H9 (cell line): ENCODE results near the gene BCORL1. TPM values are rescaled to one million over a fixed set of nuclear protein-coding genes. Genes with fewer than 3 reads are reported as not detected.

Experiments
- DNase-seq: peaks from one replicate; pipeline ENCODE4 v3.0.0-alpha.2; 2017
- H2AFZ ChIP-seq: one replicate; pipeline ENCODE4 v1.6.1; 2013; ENCODE audit warnings: mild to moderate bottlenecking, low read length, control low read depth, moderate library complexity
- H2AK5ac ChIP-seq: 2 replicates; pipeline ENCODE4 v1.6.1; 2013; ENCODE audit warnings: low read length, control low read depth, mixed read lengths; ENCODE audit not compliant: insufficient read length
- H2BK120ac ChIP-seq: one replicate; pipeline ENCODE4 v1.6.1; 2013; ENCODE audit warnings: low read depth, mild to moderate bottlenecking, low read length, control low read depth, inconsistent platforms; ENCODE audit not compliant: poor library complexity, severe bottlenecking
- H2BK12ac ChIP-seq: 2 replicates; pipeline ENCODE4 v1.6.1; 2013; ENCODE audit warnings: low read length, control low read depth, mixed read lengths, low read depth; ENCODE audit not compliant: insufficient read length
- H2BK15ac ChIP-seq: 2 replicates; pipeline ENCODE4 v1.6.1; 2013; ENCODE audit warnings: low read depth, low read length, control low read depth
- H2BK20ac ChIP-seq: one replicate; pipeline ENCODE4 v1.6.1; 2013; ENCODE audit warnings: low read depth, mild to moderate bottlenecking, low read length, control low read depth, inconsistent platforms; ENCODE audit not compliant: poor library complexity, severe bottlenecking
- H2BK5ac ChIP-seq: 2 replicates; pipeline ENCODE4 v1.6.1; 2013; ENCODE audit warnings: low read length, control low read depth, mixed read lengths; ENCODE audit not compliant: insufficient read length
- H3K14ac ChIP-seq: 2 replicates; pipeline ENCODE4 v1.6.1; 2013; ENCODE audit warnings: low read length, control low read depth; ENCODE audit not compliant: insufficient read depth
- H3K18ac ChIP-seq: 2 replicates; pipeline ENCODE4 v1.6.1; 2013; ENCODE audit warnings: low read depth, mild to moderate bottlenecking, mixed read lengths, low read length, control low read depth; ENCODE audit not compliant: insufficient read length
- H3K23ac ChIP-seq: 2 replicates; pipeline ENCODE4 v1.6.1; 2013; ENCODE audit warnings: low read length, control low read depth, mixed read lengths, low read depth; ENCODE audit not compliant: insufficient read length
- H3K23me2 ChIP-seq: 2 replicates; pipeline ENCODE4 v1.6.1; 2013; ENCODE audit warnings: low read depth, mild to moderate bottlenecking, mixed read lengths, low read length, control low read depth; ENCODE audit not compliant: insufficient read length, poor library complexity, severe bottlenecking
- H3K27ac ChIP-seq: 2 replicates; pipeline ENCODE4 v1.5.1; 2013; ENCODE audit warnings: low read length, control low read depth, mixed read lengths, low read depth; ENCODE audit not compliant: insufficient read length
- H3K27me3 ChIP-seq: 2 replicates; pipeline ENCODE4 v1.6.1; 2013; ENCODE audit warnings: low read length, control low read depth, inconsistent platforms; ENCODE audit not compliant: insufficient read depth
- H3K4ac ChIP-seq: 2 replicates; pipeline ENCODE4 v1.6.1; 2013; ENCODE audit warnings: low read depth, mild to moderate bottlenecking, control low read depth, inconsistent platforms, low read length, moderate library complexity
- H3K4me1 ChIP-seq: 2 replicates; pipeline ENCODE4 v1.6.1; 2013; ENCODE audit warnings: low read length, control low read depth, inconsistent platforms; ENCODE audit not compliant: insufficient read depth
- H3K4me2 ChIP-seq: 2 replicates; pipeline ENCODE4 v1.6.1; 2013; ENCODE audit warnings: low read length, control low read depth, mixed read lengths; ENCODE audit not compliant: insufficient read length, insufficient read depth
- H3K56ac ChIP-seq: 2 replicates; pipeline ENCODE4 v1.6.1; 2013; ENCODE audit warnings: low read depth, mild to moderate bottlenecking, mixed read lengths, low read length, control low read depth; ENCODE audit not compliant: insufficient read length
- H3K79me1 ChIP-seq: 2 replicates; pipeline ENCODE4 v1.6.1; 2013; ENCODE audit warnings: low read depth, mild to moderate bottlenecking, moderate library complexity, low read length, control low read depth, inconsistent platforms; ENCODE audit not compliant: insufficient read depth, poor library complexity, severe bottlenecking
- H3K79me2 ChIP-seq: 2 replicates; pipeline ENCODE4 v1.6.1; 2013; ENCODE audit warnings: low read length, control low read depth, inconsistent platforms; ENCODE audit not compliant: insufficient read depth
- H3K9ac ChIP-seq: 2 replicates; pipeline ENCODE4 v1.6.1; 2013; ENCODE audit warnings: low read length, control low read depth, mixed read lengths; ENCODE audit not compliant: insufficient read length; ENCODE audit errors: extremely low read depth
- H3K9me3 ChIP-seq: one replicate; pipeline ENCODE4 v1.6.1; 2013; ENCODE audit warnings: low read depth, low read length, inconsistent platforms; ENCODE audit not compliant: control insufficient read depth
- H3T11ph ChIP-seq: one replicate; pipeline ENCODE4 v1.6.1; 2013; ENCODE audit warnings: mild to moderate bottlenecking, low read length, control low read depth, inconsistent platforms
- H4K20me1 ChIP-seq: one replicate; pipeline ENCODE4 v1.6.1; 2013; ENCODE audit not compliant: control insufficient read depth, insufficient read length, insufficient read depth
- H4K5ac ChIP-seq: 2 replicates; pipeline ENCODE4 v1.6.1; 2013; ENCODE audit warnings: low read depth, mild to moderate bottlenecking, mixed read lengths, low read length, control low read depth; ENCODE audit not compliant: insufficient read length
- H4K8ac ChIP-seq: replicated peaks from 2 replicates; pipeline ENCODE4 v1.6.1; 2013; ENCODE audit warnings: low read length, control low read depth, mixed read lengths, low read depth; ENCODE audit not compliant: insufficient read length
- H4K91ac ChIP-seq: 2 replicates; pipeline ENCODE4 v1.6.1; 2013; ENCODE audit warnings: low read depth, mild to moderate bottlenecking, moderate library complexity, mixed read lengths, low read length, control low read depth; ENCODE audit not compliant: insufficient read length
- H3K27ac Mint-ChIP-seq, 3 experiments: 2 replicates in 2 of 3; 3 replicates in 1 of 3; pipeline ENCODE4 v1.8.0; 2020 to 2021; ENCODE audit warnings: mixed read lengths in 3 of 3, mild to moderate bottlenecking in 1 of 3, moderate library complexity in 1 of 3
- H3K27me3 Mint-ChIP-seq: 2 replicates; pipeline ENCODE4 v1.8.0; 2021; ENCODE audit warnings: low read depth, mild to moderate bottlenecking, moderate library complexity, mixed read lengths
- H3K36me3 Mint-ChIP-seq, 3 experiments: 2 replicates in 2 of 3; 3 replicates in 1 of 3; pipeline ENCODE4 v1.8.0; 2020 to 2021; ENCODE audit warnings: low read depth in 3 of 3, mixed read lengths in 3 of 3; ENCODE audit not compliant: insufficient read depth in 1 of 3
- H3K4me1 Mint-ChIP-seq, 2 experiments: 2 replicates each; pipeline ENCODE4 v1.8.0; 2020; ENCODE audit warnings: mixed read lengths in 2 of 2
- H3K4me3 Mint-ChIP-seq, 2 experiments: 2 replicates in 1 of 2; 3 replicates in 1 of 2; pipeline ENCODE4 v1.8.0; 2020 to 2021; ENCODE audit warnings: mild to moderate bottlenecking in 2 of 2, mixed read lengths in 2 of 2, moderate library complexity in 1 of 2
- H3K9me3 Mint-ChIP-seq, 2 experiments: 2 replicates in 1 of 2; 3 replicates in 1 of 2; pipeline ENCODE4 v1.8.0; 2020; ENCODE audit warnings: mild to moderate bottlenecking in 2 of 2, mixed read lengths in 2 of 2, moderate library complexity in 1 of 2
- CTCF ChIP-seq: fragments of 200-600 bp; sonication (generic); conservative IDR thresholded peaks from 3 replicates; pipeline ENCODE4 v1.8.0; 2021; ENCODE audit warnings: antibody characterized with exemption, mild to moderate bottlenecking
- WGBS: extraction: QIAGEN DNeasy Blood & Tissue Kit; methylation state at CpG from one replicate; pipeline ENCODE4 v1.1.7; 2013; ENCODE audit warnings: missing lambda C conversion rate, low lambda C conversion rate, mixed read lengths; ENCODE audit not compliant: insufficient read length; ENCODE audit errors: extremely low coverage; 5-methylcytosine and 5-hydroxymethylcytosine counted together
- total RNA-seq: library from RNA; stranded (reverse); gene quantifications from 2 replicates; pipeline ENCODE4 v1.2.1, GENCODE V29; 2021

Gene BCORL1
- total RNA-seq, 1 experiment from 2014 or later, result 6.1 TPM

DNA sequence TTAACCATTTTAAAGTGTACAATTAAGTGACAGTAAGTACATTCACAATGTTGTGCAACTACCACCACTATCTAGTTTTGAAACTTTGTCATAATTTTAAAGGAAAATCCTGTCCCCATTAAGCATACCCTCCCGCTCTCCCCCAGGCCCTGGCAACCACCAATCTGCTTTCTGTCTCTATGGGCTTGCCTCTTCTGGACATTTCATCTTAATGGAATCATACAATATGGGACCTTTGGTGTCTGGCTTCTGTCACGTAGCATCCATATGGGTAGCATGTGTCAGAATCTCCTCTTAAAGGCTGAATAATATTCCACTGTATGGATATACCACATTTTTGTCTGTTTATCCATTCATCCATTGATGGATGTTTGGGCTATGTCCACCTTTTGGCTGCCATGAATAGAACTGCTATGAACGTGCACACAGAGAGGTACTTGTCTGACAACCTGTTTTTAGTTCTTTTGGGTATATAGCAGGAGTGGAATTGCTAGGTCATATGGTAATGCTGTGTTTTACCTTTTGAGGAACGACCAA is 66.3 kb downstream of the BCORL1 start:
- Histone ChIP-seq H4K5ac (no peak overlapping the region), H2BK15ac (no peak overlapping the region), H4K20me1 (no peaks in the 10 kb centered on the region), H3K9ac (no peak overlapping the region), H3K4ac (no peak overlapping the region), H4K91ac (no peak overlapping the region), H3K56ac (no peak overlapping the region), H3K23me2 (no peaks in the 10 kb centered on the region), H2BK20ac (no peak overlapping the region), H2BK12ac (no peak overlapping the region), H3K9me3 (peaks cover 14% of the 10 kb centered on the region), H3K4me2 (no peak overlapping the region), H3K79me2 (no peaks in the 10 kb centered on the region), H3K79me1 (no peaks in the 10 kb centered on the region), H3K23ac (no peak overlapping the region), H3K27me3 (no peaks in the 10 kb centered on the region), H3K14ac (no peak overlapping the region), H3K27ac (no peak overlapping the region), H2AK5ac (no peak overlapping the region), H2BK120ac (no peak overlapping the region), H4K8ac (no peak overlapping the region), H2BK5ac (no peak overlapping the region), H2AFZ (no peak overlapping the region), H3K4me1 (no peaks in the 10 kb centered on the region), H3T11ph (no peak overlapping the region), H3K18ac (no peak overlapping the region)
- Mint-ChIP-seq H3K4me3 (no peak overlapping the region), H3K27ac (no peak overlapping the region), H3K27me3 (peaks cover 2% of the 10 kb centered on the region), H3K36me3 (peaks cover 18 to 35% (median 25%) of the 10 kb centered on the region in 3 experiments), H3K9me3 (peaks cover 0 to 76% of the 10 kb centered on the region in 2 experiments; a peak in 2 of 5 replicates), H3K4me1 (no peaks in the 10 kb centered on the region)
- DNase-seq, result no peak
- no CpG with 5 or more reads among the region's 4 CpGs for WGBS
- TF ChIP-seq CTCF, result no peak
